HepG2 (cell line): Measurements from ENCODE around the gene CAPN12. TPM values are rescaled to one million over a fixed set of nuclear protein-coding genes. Genes with fewer than 3 reads are reported as not detected.

Experiments used
- HMGA1 ChIP-seq: sonication (generic); formaldehyde crosslinking; conservative IDR thresholded peaks from 2 replicates; pipeline ENCODE4 v1.4.0; 2020; ENCODE audit warnings: missing genetic modification reagents
- SOX13 ChIP-seq, 3 experiments: fragments of 450-650 bp in 1 of 3; sonication (generic) in 1 of 3; formaldehyde crosslinking in 1 of 3; IDR thresholded peaks in 2 of 3; conservative IDR thresholded peaks in 1 of 3; 2 replicates each; pipeline versions ENCODE4 v1.5.0 to v1.6.1; 2016 to 2020; ENCODE audit warnings: antibody characterized with exemption in 1 of 3, mild to moderate bottlenecking in 1 of 3, missing compliant biosample characterization in 1 of 3, missing genetic modification reagents in 1 of 3, moderate library complexity in 1 of 3
- ZNF629 ChIP-seq: sonication (generic); formaldehyde crosslinking; conservative IDR thresholded peaks from 2 replicates; pipeline ENCODE4 v1.5.0; 2020; ENCODE audit warnings: missing genetic modification reagents
- ZSCAN30 ChIP-seq: sonication (generic); formaldehyde crosslinking; IDR thresholded peaks from 2 replicates; pipeline ENCODE4 v1.5.0; 2020; ENCODE audit warnings: mild to moderate bottlenecking, missing genetic modification reagents
- polyA plus RNA-seq, 8 experiments: library from polyadenylated mRNA; depleted of rRNA in 3 of 8; stranded (reverse) in 7 of 8; unstranded in 1 of 8; fragments of >200 nt; fragmentation: Illumina TruSeq in 4 of 8; extraction: Trizol in 4 of 8; gene quantifications; 2 replicates each; pipeline versions ENCODE4 v1.2.1 to v1.2.3, GENCODE V29; 2011 to 2016; ENCODE audit warnings: low read depth in 4 of 8, missing spikeins in 1 of 8, mixed read lengths in 1 of 8; ENCODE audit not compliant: insufficient read depth in 1 of 8
- total RNA-seq, 5 experiments: library from RNA; depleted of rRNA; stranded (reverse); fragments of >200 nt; fragmentation: Illumina TruSeq; extraction: Trizol; gene quantifications; 2 replicates each; pipeline ENCODE4 v1.2.3, GENCODE V29; 2016; ENCODE audit warnings: low read depth in 1 of 5
- TF ChIP-seq, protein P1 (sequence below): sonication (generic); formaldehyde crosslinking; IDR thresholded peaks from 2 replicates; pipeline ENCODE4 v1.9.0; 2021; ENCODE audit warnings: mild to moderate bottlenecking, missing genetic modification reagents
- TF ChIP-seq, protein P2 (sequence below), 2 experiments: sonication (generic) in 1 of 2; formaldehyde crosslinking in 1 of 2; IDR thresholded peaks; 2 replicates each; pipeline versions ENCODE4 v1.6.1 to v1.9.0; 2014 to 2022; ENCODE audit warnings: antibody characterized with exemption in 1 of 2, borderline replicate concordance in 1 of 2, inconsistent platforms in 1 of 2, low read depth in 1 of 2, missing genetic modification reagents in 1 of 2
- TF ChIP-seq, protein P3 (sequence below): sonication (generic); formaldehyde crosslinking; IDR thresholded peaks from 2 replicates; pipeline ENCODE4 v1.8.1; 2023; ENCODE audit warnings: mild to moderate bottlenecking, missing genetic modification reagents
- TF ChIP-seq, protein P4 (sequence below): IDR thresholded peaks from 2 replicates; pipeline ENCODE4 v1.4.0; 2020; ENCODE audit warnings: mild to moderate bottlenecking, missing genetic modification reagents

CAPN12 gene
- total and polyA plus RNA-seq, 2 of the 13 experiments (the other 11 are each of a cell fraction or from before 2014, with no cell fraction given): 1.6 to 13.6 TPM

DNA sequence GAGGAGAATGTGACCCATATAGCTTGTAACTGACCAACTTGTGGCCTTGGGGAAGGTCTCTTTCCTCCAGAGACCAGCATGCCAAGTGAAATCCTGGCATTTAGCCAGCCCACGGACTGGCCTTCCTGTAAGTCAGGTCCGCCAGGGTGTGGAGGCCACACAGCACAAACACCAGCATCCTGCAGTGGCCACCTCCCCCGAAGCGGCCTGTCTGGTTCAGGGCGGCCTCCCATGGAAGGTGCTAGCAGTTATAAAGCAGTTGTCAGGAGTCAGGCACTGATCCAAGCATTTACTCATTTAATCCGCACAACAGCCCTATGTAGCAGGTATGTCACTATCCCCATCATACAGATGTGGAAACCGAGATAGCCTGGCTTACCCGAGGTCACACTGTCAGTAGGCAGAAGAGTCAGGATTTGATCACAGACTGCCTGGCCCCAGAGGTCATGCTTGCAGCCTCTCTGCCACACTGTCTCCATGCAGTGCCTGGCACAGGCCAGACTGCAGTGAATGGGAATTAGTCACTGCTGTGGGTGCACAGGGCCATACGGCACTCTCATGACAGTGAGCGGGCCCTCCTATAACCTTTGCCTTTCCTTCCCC, 36.7 kb downstream of the CAPN12 start (continued):
- TF ChIP-seq, protein P1, sequence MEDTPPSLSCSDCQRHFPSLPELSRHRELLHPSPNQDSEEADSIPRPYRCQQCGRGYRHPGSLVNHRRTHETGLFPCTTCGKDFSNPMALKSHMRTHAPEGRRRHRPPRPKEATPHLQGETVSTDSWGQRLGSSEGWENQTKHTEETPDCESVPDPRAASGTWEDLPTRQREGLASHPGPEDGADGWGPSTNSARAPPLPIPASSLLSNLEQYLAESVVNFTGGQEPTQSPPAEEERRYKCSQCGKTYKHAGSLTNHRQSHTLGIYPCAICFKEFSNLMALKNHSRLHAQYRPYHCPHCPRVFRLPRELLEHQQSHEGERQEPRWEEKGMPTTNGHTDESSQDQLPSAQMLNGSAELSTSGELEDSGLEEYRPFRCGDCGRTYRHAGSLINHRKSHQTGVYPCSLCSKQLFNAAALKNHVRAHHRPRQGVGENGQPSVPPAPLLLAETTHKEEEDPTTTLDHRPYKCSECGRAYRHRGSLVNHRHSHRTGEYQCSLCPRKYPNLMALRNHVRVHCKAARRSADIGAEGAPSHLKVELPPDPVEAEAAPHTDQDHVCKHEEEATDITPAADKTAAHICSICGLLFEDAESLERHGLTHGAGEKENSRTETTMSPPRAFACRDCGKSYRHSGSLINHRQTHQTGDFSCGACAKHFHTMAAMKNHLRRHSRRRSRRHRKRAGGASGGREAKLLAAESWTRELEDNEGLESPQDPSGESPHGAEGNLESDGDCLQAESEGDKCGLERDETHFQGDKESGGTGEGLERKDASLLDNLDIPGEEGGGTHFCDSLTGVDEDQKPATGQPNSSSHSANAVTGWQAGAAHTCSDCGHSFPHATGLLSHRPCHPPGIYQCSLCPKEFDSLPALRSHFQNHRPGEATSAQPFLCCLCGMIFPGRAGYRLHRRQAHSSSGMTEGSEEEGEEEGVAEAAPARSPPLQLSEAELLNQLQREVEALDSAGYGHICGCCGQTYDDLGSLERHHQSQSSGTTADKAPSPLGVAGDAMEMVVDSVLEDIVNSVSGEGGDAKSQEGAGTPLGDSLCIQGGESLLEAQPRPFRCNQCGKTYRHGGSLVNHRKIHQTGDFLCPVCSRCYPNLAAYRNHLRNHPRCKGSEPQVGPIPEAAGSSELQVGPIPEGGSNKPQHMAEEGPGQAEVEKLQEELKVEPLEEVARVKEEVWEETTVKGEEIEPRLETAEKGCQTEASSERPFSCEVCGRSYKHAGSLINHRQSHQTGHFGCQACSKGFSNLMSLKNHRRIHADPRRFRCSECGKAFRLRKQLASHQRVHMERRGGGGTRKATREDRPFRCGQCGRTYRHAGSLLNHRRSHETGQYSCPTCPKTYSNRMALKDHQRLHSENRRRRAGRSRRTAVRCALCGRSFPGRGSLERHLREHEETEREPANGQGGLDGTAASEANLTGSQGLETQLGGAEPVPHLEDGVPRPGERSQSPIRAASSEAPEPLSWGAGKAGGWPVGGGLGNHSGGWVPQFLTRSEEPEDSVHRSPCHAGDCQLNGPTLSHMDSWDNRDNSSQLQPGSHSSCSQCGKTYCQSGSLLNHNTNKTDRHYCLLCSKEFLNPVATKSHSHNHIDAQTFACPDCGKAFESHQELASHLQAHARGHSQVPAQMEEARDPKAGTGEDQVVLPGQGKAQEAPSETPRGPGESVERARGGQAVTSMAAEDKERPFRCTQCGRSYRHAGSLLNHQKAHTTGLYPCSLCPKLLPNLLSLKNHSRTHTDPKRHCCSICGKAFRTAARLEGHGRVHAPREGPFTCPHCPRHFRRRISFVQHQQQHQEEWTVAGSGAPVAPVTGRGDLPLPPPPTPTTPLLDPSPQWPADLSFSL (CRISPR knock-in tag): no peak
- TF ChIP-seq ZNF629 (CRISPR knock-in tag) (peak; percentile 32; the same call in 1 of the 2 replicates), HMGA1 (CRISPR knock-in tag) (no peak), ZSCAN30 (CRISPR knock-in tag) (no peak), SOX13 (IDR thresholded peaks at IDR 0.05) (no peak), SOX13 (CRISPR knock-in tag; conservative IDR thresholded peaks at IDR 0.05 in 1 of 2, IDR thresholded peaks at IDR 0.05 in 1 of 2) (peak in 1 of 2 experiments; percentile 17; a peak in 1 of 4 replicates)
- TF ChIP-seq, protein P2, sequence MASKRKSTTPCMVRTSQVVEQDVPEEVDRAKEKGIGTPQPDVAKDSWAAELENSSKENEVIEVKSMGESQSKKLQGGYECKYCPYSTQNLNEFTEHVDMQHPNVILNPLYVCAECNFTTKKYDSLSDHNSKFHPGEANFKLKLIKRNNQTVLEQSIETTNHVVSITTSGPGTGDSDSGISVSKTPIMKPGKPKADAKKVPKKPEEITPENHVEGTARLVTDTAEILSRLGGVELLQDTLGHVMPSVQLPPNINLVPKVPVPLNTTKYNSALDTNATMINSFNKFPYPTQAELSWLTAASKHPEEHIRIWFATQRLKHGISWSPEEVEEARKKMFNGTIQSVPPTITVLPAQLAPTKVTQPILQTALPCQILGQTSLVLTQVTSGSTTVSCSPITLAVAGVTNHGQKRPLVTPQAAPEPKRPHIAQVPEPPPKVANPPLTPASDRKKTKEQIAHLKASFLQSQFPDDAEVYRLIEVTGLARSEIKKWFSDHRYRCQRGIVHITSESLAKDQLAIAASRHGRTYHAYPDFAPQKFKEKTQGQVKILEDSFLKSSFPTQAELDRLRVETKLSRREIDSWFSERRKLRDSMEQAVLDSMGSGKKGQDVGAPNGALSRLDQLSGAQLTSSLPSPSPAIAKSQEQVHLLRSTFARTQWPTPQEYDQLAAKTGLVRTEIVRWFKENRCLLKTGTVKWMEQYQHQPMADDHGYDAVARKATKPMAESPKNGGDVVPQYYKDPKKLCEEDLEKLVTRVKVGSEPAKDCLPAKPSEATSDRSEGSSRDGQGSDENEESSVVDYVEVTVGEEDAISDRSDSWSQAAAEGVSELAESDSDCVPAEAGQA (IDR thresholded peaks at IDR 0.05; ENCODE audit: low read depth): no peak
- TF ChIP-seq, protein P2 (CRISPR knock-in tag; IDR thresholded peaks at IDR 0.05; ENCODE audit: borderline replicate concordance): no peak
- TF ChIP-seq, protein P3, sequence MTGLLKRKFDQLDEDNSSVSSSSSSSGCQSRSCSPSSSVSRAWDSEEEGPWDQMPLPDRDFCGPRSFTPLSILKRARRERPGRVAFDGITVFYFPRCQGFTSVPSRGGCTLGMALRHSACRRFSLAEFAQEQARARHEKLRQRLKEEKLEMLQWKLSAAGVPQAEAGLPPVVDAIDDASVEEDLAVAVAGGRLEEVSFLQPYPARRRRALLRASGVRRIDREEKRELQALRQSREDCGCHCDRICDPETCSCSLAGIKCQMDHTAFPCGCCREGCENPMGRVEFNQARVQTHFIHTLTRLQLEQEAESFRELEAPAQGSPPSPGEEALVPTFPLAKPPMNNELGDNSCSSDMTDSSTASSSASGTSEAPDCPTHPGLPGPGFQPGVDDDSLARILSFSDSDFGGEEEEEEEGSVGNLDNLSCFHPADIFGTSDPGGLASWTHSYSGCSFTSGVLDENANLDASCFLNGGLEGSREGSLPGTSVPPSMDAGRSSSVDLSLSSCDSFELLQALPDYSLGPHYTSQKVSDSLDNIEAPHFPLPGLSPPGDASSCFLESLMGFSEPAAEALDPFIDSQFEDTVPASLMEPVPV (CRISPR knock-in tag): no peak
- TF ChIP-seq, protein P4, sequence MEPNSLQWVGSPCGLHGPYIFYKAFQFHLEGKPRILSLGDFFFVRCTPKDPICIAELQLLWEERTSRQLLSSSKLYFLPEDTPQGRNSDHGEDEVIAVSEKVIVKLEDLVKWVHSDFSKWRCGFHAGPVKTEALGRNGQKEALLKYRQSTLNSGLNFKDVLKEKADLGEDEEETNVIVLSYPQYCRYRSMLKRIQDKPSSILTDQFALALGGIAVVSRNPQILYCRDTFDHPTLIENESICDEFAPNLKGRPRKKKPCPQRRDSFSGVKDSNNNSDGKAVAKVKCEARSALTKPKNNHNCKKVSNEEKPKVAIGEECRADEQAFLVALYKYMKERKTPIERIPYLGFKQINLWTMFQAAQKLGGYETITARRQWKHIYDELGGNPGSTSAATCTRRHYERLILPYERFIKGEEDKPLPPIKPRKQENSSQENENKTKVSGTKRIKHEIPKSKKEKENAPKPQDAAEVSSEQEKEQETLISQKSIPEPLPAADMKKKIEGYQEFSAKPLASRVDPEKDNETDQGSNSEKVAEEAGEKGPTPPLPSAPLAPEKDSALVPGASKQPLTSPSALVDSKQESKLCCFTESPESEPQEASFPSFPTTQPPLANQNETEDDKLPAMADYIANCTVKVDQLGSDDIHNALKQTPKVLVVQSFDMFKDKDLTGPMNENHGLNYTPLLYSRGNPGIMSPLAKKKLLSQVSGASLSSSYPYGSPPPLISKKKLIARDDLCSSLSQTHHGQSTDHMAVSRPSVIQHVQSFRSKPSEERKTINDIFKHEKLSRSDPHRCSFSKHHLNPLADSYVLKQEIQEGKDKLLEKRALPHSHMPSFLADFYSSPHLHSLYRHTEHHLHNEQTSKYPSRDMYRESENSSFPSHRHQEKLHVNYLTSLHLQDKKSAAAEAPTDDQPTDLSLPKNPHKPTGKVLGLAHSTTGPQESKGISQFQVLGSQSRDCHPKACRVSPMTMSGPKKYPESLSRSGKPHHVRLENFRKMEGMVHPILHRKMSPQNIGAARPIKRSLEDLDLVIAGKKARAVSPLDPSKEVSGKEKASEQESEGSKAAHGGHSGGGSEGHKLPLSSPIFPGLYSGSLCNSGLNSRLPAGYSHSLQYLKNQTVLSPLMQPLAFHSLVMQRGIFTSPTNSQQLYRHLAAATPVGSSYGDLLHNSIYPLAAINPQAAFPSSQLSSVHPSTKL (CRISPR knock-in tag): peak; percentile 48; the same call in 1 of the 2 replicates
